ENCODE measurements around the gene PLEK.

DNA sequence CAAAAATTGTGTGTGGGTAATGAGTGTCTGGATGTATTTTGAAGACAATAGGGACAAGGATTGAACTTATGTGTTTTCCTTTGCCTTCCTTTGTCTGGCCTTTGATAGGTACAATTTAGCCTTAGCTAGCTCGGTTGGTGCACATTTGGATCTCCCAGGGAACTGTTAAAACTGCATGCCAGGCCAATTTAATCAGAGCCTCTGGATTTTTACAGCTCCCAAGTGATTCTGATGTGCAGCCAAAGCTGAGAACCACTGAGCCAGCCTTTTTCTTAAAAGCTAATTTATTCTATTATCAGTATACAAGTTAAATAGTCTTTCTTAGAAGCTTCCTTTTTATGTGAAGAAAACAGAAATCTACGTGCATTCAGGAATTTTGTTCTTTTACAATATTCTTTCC lies 25.0 kb downstream of the PLEK start:
- TF ChIP-seq CTCF (IDR thresholded peaks at IDR 0.05; ENCODE audit: low read depth, low read length, poor library complexity, severe bottlenecking) (no peak), EZH2phosphoT487 (IDR thresholded peaks at IDR 0.05; ENCODE audit: borderline replicate concordance, low read length) (no peak)
